Tibial nerve (tissue), 4 donors: ENCODE measurements around the gene OCLN.

ENCODE experiments used
- EP300 ChIP-seq, 2 donors: sonication (generic); formaldehyde crosslinking; IDR thresholded peaks; one replicate each; pipeline ENCODE4 v1.6.1; 2017; ENCODE audit warnings: antibody characterized with exemption in 2 of 2, mild to moderate bottlenecking in 1 of 2
- POLR2A ChIP-seq, 2 donors: fragments of 450-650 bp; IDR thresholded peaks; one replicate each; pipeline ENCODE4 v1.6.1; 2017; ENCODE audit warnings: antibody characterized with exemption in 2 of 2, mild to moderate bottlenecking in 2 of 2, moderate library complexity in 2 of 2
- TF ChIP-seq, protein P1 (sequence below), 5 experiments: fragments of 200-600 bp in 3 of 5; fragments of 450-650 bp in 2 of 5; sonication (generic) in 3 of 5; IDR thresholded peaks; one replicate each; pipeline ENCODE4 v1.5.1; 2016 to 2019; ENCODE audit warnings: antibody characterized with exemption in 5 of 5, mild to moderate bottlenecking in 3 of 5, moderate library complexity in 2 of 5

DNA sequence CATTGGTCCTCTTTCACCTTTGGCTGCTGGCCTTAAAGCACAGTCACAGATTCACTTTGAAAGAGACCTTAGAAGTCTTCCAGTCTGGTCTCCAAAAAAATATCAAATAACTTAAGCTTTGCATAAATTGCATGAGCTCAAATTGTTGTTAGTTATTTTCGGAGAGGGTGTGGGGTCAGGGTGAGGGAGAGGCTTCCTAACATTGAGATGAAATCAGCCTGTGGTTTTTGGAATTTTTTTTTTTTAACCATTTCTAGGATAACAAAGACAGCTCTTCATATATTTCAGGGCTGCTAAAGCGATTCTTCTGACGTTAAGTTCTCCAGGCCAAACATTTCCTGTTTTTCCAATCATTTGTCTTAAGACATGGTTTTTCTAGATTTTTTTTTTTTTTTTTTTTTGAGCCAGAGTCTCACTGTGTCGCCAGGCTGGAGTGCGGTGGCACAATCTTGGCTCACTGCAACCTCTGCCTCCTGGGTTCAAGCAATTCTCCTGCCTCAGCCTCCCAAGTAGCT, 4.5 kb downstream of the OCLN start:
- TF ChIP-seq, protein P1, sequence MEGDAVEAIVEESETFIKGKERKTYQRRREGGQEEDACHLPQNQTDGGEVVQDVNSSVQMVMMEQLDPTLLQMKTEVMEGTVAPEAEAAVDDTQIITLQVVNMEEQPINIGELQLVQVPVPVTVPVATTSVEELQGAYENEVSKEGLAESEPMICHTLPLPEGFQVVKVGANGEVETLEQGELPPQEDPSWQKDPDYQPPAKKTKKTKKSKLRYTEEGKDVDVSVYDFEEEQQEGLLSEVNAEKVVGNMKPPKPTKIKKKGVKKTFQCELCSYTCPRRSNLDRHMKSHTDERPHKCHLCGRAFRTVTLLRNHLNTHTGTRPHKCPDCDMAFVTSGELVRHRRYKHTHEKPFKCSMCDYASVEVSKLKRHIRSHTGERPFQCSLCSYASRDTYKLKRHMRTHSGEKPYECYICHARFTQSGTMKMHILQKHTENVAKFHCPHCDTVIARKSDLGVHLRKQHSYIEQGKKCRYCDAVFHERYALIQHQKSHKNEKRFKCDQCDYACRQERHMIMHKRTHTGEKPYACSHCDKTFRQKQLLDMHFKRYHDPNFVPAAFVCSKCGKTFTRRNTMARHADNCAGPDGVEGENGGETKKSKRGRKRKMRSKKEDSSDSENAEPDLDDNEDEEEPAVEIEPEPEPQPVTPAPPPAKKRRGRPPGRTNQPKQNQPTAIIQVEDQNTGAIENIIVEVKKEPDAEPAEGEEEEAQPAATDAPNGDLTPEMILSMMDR (IDR thresholded peaks at IDR 0.05), result no peak
- no peak for TF ChIP-seq POLR2A (IDR thresholded peaks at IDR 0.05)
- TF ChIP-seq EP300 (IDR thresholded peaks at IDR 0.05), result no peak
